Dedifferentiated amniotic fluid mesenchymal stem cell (primary cell): ENCODE data around the gene FNTB.

Source experiments
- DNase-seq: peaks from one replicate; pipeline ENCODE4 v3.0.0-alpha.2; 2016; ENCODE audit errors: extremely low spot score

Gene FNTB

GRCh38 chr14:64974563-64974962 lies 12.1 kb upstream of the FNTB start:
- DNase-seq, result no peak

- DNase-seq, result peak; percentile 45
Observed at GRCh38 chr14:64979336-64980074, 7.2 kb upstream of the FNTB start.

DNA sequence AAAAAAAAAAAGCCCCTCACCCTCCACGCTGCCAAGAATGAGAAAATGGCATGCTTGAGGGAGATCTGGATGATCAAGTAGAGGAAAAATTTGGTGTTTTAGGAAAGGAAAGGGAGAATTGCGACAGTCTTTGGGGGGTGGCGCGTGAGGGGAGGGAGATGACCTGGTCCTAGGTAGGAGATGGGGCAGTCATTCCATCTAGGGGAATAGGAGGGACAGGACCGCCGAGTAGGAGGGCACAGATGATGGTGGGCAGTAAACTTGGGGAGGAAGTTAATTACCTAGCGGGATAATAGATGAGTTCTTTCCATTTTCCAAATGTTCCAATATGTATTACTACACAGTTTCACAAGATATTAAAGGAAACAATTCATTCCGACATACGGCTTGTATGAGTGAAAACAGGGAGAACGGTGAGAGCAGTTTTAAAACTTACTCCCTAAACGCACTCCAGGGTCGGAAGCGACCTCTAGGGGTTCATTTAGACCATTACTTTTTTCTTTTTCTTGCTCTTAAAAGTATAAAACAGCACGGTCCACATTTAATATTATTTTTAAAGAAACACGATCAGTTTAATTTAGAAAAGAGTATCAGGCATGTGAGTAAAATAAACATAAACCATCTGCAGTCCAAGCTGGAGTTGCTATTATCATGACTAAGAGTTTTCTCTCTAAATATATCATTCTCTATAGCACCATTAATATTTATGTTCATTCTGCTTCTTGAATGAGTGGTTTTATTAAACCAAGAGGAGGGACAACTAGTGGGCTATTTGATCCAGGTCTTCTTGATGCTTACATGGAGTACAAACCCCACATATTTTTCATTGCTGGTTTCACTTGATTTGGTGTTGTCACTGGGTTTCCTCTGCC lies 3.0 kb upstream of the FNTB start:
- peak; percentile 66 for DNase-seq

- DNase-seq, result no peak
Observed at GRCh38 chr14:64987438-64987767, 708 bp downstream of the FNTB start.

GRCh38 chr14:64990296-64990695 lies 3.6 kb downstream of the FNTB start:
- DNase-seq, result no peak

DNA sequence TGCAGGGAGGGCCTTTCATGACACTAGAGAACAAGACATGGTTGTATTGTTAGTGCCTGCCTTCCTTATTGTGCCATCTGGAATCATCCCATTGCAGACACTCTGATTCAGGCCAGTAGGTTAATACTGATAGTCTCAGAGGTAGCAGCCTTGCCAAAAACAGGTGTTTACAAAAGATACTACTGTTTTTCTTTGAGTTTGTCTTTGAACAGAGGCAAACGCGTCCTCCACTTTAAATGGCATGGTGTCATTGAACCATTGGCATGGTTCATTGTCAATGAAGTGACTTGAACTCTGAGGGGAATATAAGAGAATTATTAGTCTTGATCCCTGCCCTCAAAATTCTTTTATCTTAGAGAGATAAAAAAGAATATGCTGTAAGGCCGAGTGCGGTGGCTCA lies 4.2 kb downstream of the FNTB start:
- DNase-seq, result no peak

DNA sequence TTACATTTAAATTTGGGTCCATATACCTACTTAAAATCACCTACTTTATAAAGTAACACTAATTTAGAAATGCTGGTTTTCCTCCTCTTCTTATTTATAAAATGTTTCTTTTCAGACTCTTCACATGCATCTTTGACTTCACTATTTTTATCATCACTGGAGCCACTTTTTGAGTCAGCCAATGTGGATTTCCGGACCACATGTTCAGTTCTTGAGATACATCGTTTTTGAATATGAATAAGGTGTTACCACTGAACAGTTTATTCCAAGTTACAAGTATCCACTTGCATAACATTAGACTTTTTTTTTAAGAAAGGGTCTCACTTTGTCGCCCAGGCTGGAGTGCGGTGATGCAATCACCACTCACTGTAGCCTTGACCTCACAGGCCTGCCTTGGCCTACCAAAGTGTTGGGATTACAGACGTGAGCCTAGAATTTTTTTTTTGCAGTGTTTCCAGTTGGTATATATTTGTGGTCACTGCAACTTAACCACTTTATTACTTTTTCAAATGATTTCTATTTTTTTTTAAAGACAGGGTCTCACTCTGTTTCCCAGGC lies 5.7 kb downstream of the FNTB start:
- DNase-seq, result no peak

- DNase-seq, result no peak
Observed at GRCh38 chr14:64993266-64993930, 6.7 kb downstream of the FNTB start.

GRCh38 chr14:64994540-64994939 lies 7.8 kb downstream of the FNTB start:
- DNase-seq, result no peak

GRCh38 chr14:64995291-64995690 lies 8.6 kb downstream of the FNTB start:
- no peak for DNase-seq

GRCh38 chr14:64997108-64997794 lies 10.6 kb downstream of the FNTB start:
- DNase-seq, result no peak

GRCh38 chr14:64998455-64998931 lies 11.8 kb downstream of the FNTB start:
- peak; percentile 20 for DNase-seq

DNA sequence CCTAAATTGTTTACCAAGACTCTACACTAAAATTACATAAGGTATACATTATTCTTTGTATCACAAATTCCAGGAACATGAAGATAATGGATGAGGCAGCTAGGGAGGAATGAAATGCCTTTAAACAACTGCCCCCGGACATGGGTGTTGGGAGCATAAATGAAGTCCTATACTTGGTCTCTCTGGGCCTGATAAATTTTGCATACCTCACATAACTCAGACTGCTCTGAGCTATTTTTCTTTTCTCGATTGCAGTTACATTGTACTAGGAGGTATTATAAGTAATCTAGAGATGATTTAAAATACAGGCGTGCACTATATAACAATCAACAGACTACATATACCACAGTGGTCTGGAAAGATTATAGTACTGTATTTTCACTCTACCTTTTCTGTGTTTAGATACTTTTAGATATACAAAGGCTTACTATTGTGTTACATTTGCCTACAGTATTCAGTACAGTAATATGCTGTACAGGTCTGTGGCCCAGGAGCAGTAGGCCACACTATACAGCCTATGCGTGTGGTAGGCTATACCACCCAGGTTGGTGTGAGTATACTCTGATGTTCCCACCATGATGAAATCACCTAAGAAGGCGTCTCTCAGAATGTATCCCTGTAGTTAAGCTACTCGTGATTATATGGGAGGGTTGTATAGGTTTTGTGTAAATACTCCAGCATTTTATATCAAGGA lies 14.3 kb downstream of the FNTB start:
- peak; percentile 64 for DNase-seq

- no peak for DNase-seq
Observed at GRCh38 chr14:65001723-65002122, 15.0 kb downstream of the FNTB start.

DNA sequence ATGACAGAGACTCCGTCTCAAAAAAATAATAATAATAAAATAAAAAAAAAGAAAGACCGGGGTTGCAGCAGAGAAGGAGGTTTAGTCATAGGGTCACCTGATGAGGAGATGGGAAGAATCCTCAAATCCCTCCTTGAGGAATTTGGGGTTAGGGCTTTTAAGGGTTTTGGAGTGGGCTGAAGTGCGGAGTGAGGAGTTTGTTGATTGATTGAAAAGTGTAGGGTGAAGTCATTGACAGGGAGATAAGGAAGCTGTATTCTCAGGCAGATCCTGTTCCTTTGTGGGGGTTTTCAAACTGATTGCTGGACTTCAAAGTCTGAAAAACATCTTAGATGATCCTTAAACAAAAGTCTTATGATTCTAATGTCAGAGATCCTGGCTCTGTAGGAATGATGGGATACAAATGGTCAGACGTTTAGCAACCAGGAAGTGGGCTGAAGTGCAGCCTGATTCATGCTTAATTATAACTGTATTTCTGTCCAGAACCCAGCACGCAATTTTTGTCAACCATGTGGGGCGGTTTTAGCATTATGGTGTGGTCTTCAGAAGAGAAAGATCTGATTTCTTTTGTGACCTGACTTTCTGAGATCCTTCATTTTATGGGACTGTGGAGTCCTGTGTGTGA lies 16.0 kb downstream of the FNTB start:
- DNase-seq, result no peak

DNA sequence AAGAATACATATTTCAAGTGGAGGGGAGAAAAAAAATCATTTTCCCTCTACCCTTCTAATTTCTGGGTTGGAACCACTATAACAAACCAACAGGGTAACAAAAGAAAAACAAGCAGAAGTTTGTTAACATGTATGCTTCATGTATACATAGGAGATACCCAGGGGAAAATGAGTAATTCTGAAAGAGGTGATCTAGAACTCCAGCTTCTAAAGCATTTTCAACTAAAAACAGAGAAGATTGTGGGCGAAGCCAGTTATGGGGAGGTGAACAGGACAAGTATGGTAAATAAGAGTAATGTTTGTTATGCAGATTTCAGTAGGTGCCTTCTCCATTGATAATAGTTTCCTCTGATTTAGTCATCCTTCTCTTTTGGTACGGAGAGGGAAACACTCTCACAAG lies 16.7 kb downstream of the FNTB start:
- no peak for DNase-seq

- DNase-seq, result no peak
Observed at GRCh38 chr14:65006261-65006721, 19.6 kb downstream of the FNTB start.

DNA sequence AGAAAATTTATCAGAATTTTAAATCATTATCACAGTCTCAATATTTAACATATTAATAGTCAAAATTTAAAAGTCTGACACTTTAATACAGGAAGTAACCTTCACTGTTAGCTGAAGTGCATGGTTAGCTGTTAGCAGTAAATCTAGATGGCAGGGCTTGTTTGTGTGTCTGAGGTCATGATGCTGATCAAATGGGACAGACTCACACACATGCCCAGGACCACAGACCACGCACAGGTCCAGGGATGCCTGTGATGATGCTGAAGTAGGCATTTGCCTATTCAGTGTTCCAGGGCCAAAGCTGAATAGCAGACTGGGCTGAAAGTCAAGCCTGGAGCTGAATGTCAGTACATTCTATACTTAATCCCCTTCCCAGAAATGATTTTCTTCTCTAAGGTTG lies 20.5 kb downstream of the FNTB start:
- DNase-seq, result no peak

GRCh38 chr14:65010211-65010931 lies 23.7 kb downstream of the FNTB start:
- DNase-seq, result no peak

GRCh38 chr14:65011538-65011937 lies 24.8 kb downstream of the FNTB start:
- DNase-seq, result no peak
